Panc1 (cell line): ENCODE data around the gene ALAS2. TPM values are rescaled to one million over a fixed set of nuclear protein-coding genes. Genes with fewer than 3 reads are reported as not detected.

Source experiments
- ATAC-seq: fragments of 200-7000 bp; cut with Tn5 transposase; 2 replicates; pipeline ENCODE4 v1.9.1; 2020; ENCODE audit warnings: mild to moderate bottlenecking, moderate library complexity
- Bru-seq: library from RNA; stranded (reverse); fragments of 400-500 nt; gene quantifications from one replicate; lab custom pipeline; 2021; lab: Mats Ljungman, UMichigan
- BruChase-seq, 2 experiments: library from RNA; stranded (reverse); fragments of 400-500 nt; gene quantifications; one replicate each; lab custom pipeline; 2021; lab: Mats Ljungman, UMichigan
- BruUV-seq: library from RNA; stranded (reverse); fragments of 400-500 nt; replicated peaks from 2 replicates; lab custom pipeline; 2021; lab: Mats Ljungman, UMichigan
- CTCF ChIA-PET: fragments of 300-600 bp; sonication (Branson Sonifier 250); formaldehyde crosslinking; loops from one replicate; lab custom pipeline; 2022; ENCODE audit warnings: antibody characterized with exemption; lab: Charles Lee
- POLR2A ChIA-PET: fragments of 300-600 bp; sonication (Branson Sonifier 250); formaldehyde crosslinking; loops from one replicate; lab custom pipeline; 2022; ENCODE audit warnings: antibody characterized with exemption; lab: Charles Lee
- DNase-seq: peaks from one replicate; pipeline ENCODE4 v3.0.0-alpha.2; 2010; ENCODE audit warnings: low read depth, low spot score
- H3K27ac ChIP-seq: 2 replicates; pipeline ENCODE4 v1.5.1; 2011; ENCODE audit warnings: mild to moderate bottlenecking, low read length, inconsistent platforms
- H3K27me3 ChIP-seq: fragments of 200-500 bp; sonication (Bioruptor generic); 2 replicates; pipeline ENCODE4 v1.6.0; 2014; ENCODE audit warnings: low read length, inconsistent platforms; ENCODE audit not compliant: control insufficient read depth, insufficient read depth
- H3K36me3 ChIP-seq: fragments of 200-500 bp; sonication (Bioruptor generic); 2 replicates; pipeline ENCODE4 v1.5.1; 2014; ENCODE audit warnings: inconsistent platforms, mild to moderate bottlenecking, low read length, moderate library complexity; ENCODE audit not compliant: control insufficient read depth, insufficient read depth
- H3K4me1 ChIP-seq: 2 replicates; pipeline ENCODE4 v1.5.1; 2011; ENCODE audit warnings: inconsistent platforms, mild to moderate bottlenecking, low read length, moderate library complexity; ENCODE audit not compliant: control insufficient read depth, insufficient read depth
- H3K4me3 ChIP-seq, 2 experiments: 2 replicates each; pipeline ENCODE4 v1.5.1; 2011 to 2012; ENCODE audit warnings: low read depth in 2 of 2, low read length in 2 of 2, mild to moderate bottlenecking in 2 of 2, inconsistent platforms in 1 of 2, moderate library complexity in 1 of 2
- H3K9me3 ChIP-seq: fragments of 200-500 bp; sonication (Bioruptor generic); 2 replicates; pipeline ENCODE4 v1.5.1; 2014; ENCODE audit warnings: low read depth, mild to moderate bottlenecking, inconsistent platforms, low read length, moderate library complexity; ENCODE audit not compliant: control insufficient read depth, insufficient read depth
- CTCF ChIP-seq: fragments of 450-650 bp; IDR thresholded peaks from 2 replicates; pipeline ENCODE4 v1.5.1; 2017; ENCODE audit warnings: mild to moderate bottlenecking
- POLR2AphosphoS5 ChIP-seq: IDR thresholded peaks from 2 replicates; pipeline ENCODE4 v1.6.1; 2012; ENCODE audit warnings: mild to moderate bottlenecking, low read depth, low read length, moderate library complexity
- SIN3A ChIP-seq: IDR thresholded peaks from 2 replicates; pipeline ENCODE4 v1.6.1; 2012; ENCODE audit warnings: low read depth, mild to moderate bottlenecking, low read length, moderate library complexity, borderline replicate concordance; ENCODE audit not compliant: insufficient read depth
- TCF7L2 ChIP-seq: IDR thresholded peaks from 2 replicates; pipeline ENCODE4 v1.6.1; 2011; ENCODE audit warnings: mild to moderate bottlenecking, low read depth, low read length, inconsistent platforms
- in situ Hi-C: cut with HindIII; loops from 2 replicates; pipeline ENCODE4 v1.10.0; 2016; ENCODE audit warnings: low sequenced_read_pairs, low pct_unique_long_range_greater_than_20kb
- intact Hi-C: fragments of 100-400 bp; cut with micrococcal nuclease; formaldehyde crosslinking; loops from one replicate; pipeline ENCODE4 v1.10.0; 2022; ENCODE audit not compliant: unreplicated experiment
- long read RNA-seq: library from polyadenylated mRNA; unstranded; transcript quantifications from one replicate; pipeline ENCODE4 v2.0.0, GENCODE V29; 2021; ENCODE audit not compliant: unreplicated experiment
- polyA plus RNA-seq: library from polyadenylated mRNA; unstranded; fragments of >200 nt; gene quantifications from one replicate; pipeline ENCODE4 v1.2.1, GENCODE V29; 2012; ENCODE audit warnings: missing spikeins; ENCODE audit not compliant: insufficient read length
- total RNA-seq: library from RNA; stranded (reverse); gene quantifications from one replicate; pipeline ENCODE4 v1.2.1, GENCODE V29; 2021; ENCODE audit not compliant: unreplicated experiment
- TF ChIP-seq, protein P1 (sequence below), 2 experiments: IDR thresholded peaks; 2 replicates each; pipeline ENCODE4 v1.6.1; 2011 to 2012; ENCODE audit warnings: low read depth in 2 of 2, control low read depth in 1 of 2, low read length in 1 of 2, mild to moderate bottlenecking in 1 of 2, moderate library complexity in 1 of 2; ENCODE audit not compliant: insufficient read depth in 1 of 2

Gene ALAS2, protein sequence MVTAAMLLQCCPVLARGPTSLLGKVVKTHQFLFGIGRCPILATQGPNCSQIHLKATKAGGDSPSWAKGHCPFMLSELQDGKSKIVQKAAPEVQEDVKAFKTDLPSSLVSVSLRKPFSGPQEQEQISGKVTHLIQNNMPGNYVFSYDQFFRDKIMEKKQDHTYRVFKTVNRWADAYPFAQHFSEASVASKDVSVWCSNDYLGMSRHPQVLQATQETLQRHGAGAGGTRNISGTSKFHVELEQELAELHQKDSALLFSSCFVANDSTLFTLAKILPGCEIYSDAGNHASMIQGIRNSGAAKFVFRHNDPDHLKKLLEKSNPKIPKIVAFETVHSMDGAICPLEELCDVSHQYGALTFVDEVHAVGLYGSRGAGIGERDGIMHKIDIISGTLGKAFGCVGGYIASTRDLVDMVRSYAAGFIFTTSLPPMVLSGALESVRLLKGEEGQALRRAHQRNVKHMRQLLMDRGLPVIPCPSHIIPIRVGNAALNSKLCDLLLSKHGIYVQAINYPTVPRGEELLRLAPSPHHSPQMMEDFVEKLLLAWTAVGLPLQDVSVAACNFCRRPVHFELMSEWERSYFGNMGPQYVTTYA
- total RNA-seq: not detected
- not detected for polyA plus RNA-seq
- Bru-seq, nascent RNA: not detected
- BruChase-seq, experiment 1, labeled RNA remaining after a 2-hour chase: not detected
- BruChase-seq, experiment 2, labeled RNA remaining after a 6-hour chase: not detected
- long read RNA-seq: 0 reads

DNA sequence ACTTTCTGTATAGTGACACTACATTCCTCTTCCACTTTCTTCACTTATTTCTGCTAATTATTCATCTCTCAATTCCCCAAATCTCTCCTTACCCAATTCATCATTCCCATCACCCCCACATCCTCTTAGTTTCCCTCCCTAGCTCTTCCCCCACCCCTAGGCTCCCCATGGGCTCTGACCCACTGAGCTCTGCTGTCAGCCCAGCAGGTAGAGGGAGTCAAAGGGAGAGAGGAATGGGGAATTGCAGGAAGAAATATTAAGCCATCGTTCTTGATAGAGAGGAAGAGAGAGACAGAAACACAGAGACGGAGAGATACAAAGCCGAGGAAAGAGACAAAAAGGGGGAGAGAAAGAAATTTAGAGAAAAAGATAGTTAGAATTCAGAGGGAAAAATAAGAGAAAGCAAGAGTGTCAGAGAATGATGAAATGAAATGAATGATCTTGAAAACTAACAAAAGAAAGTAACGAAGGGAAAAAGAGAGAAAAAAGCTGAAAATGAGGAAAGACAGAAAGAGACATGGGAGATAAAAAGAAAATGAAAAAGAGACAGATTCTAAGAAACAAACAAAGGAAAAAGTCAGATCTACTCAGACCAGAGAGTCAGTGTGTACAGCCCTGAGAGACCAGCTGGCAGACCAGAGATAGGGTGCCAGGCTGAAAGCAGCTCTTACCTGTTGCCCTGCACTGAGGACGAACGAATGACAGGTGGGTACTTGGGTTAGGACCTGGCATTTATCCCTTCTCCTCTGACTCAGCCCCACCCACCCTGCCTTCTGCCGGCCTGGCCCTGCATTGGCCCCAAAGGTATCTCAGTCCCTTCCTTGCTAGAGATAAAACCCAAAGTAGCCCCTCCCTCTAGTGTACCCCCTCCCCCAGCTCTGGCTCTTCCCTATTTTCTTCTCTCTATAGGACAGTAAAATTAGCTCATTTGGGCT lies at the start of gene ALAS2:
Gene ALAS2, minus strand, starts transcription at position 707 of the 935 bp plus-strand sequence. CDS start 4,977 bp downstream, outside the sequence.
- ATAC-seq (no peak), DNase-seq (no peak)
- in situ Hi-C loops: no loop called here
- Histone ChIP-seq H3K4me3 (no peak within 1 kb of the TSS), H3K27ac (no peak within 1 kb of the TSS), H3K27me3 (no peaks in the 10 kb centered on the region), H3K9me3 (no peaks in the 10 kb centered on the region), H3K4me1 (no peaks in the 10 kb centered on the region), H3K36me3 (no peaks in the 10 kb centered on the region)
- intact Hi-C loops: no loop called here
- TF ChIP-seq CTCF (no peak), POLR2AphosphoS5 (no peak), TCF7L2 (no peak), SIN3A (no peak)
- TF ChIP-seq, protein P1, sequence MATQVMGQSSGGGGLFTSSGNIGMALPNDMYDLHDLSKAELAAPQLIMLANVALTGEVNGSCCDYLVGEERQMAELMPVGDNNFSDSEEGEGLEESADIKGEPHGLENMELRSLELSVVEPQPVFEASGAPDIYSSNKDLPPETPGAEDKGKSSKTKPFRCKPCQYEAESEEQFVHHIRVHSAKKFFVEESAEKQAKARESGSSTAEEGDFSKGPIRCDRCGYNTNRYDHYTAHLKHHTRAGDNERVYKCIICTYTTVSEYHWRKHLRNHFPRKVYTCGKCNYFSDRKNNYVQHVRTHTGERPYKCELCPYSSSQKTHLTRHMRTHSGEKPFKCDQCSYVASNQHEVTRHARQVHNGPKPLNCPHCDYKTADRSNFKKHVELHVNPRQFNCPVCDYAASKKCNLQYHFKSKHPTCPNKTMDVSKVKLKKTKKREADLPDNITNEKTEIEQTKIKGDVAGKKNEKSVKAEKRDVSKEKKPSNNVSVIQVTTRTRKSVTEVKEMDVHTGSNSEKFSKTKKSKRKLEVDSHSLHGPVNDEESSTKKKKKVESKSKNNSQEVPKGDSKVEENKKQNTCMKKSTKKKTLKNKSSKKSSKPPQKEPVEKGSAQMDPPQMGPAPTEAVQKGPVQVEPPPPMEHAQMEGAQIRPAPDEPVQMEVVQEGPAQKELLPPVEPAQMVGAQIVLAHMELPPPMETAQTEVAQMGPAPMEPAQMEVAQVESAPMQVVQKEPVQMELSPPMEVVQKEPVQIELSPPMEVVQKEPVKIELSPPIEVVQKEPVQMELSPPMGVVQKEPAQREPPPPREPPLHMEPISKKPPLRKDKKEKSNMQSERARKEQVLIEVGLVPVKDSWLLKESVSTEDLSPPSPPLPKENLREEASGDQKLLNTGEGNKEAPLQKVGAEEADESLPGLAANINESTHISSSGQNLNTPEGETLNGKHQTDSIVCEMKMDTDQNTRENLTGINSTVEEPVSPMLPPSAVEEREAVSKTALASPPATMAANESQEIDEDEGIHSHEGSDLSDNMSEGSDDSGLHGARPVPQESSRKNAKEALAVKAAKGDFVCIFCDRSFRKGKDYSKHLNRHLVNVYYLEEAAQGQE (IDR thresholded peaks at IDR 0.05; ENCODE audit: insufficient read depth in 1 of 2, low read depth in 2 of 2, low read length in 1 of 2): no peak
- POLR2A ChIA-PET: no interaction called here
- BruUV-seq: no TSS peak
- CTCF ChIA-PET: no interaction called here

- Histone ChIP-seq H3K27ac (no peak within 1 kb of the TSS), H3K9me3 (no peaks in the 10 kb centered on the region), H3K4me3 (no peak within 1 kb of the TSS), H3K36me3 (no peaks in the 10 kb centered on the region), H3K27me3 (no peaks in the 10 kb centered on the region), H3K4me1 (no peaks in the 10 kb centered on the region)
- intact Hi-C loops (no loop called here), in situ Hi-C loops (no loop called here)
- ChIA-PET CTCF (no interaction called here), POLR2A (no interaction called here)
- no TSS peak for BruUV-seq
- DNase-seq (no peak), ATAC-seq (no peak)
- TF ChIP-seq, protein P1 (IDR thresholded peaks at IDR 0.05; ENCODE audit: insufficient read depth in 1 of 2, low read depth in 2 of 2, low read length in 1 of 2): no peak
- TF ChIP-seq POLR2AphosphoS5 (no peak), CTCF (no peak), SIN3A (no peak), TCF7L2 (no peak)
Observed at GRCh38 chrX:55074851-55075467, 44.2 kb upstream of the ALAS2 start, which contains the start of gene PAGE2B. TSS of gene PAGE2B (plus strand) at chrX:55075030. CDS start at chrX:55076042, 1,012 bp downstream.
